ENCODE measurements around the gene ENTREP3.
A peak's percentile ranks its signal among the peaks of the same experiment; 100 is the strongest.

The ENTREP3 gene

GRCh38 chr1:155254714-155255242 is 505 bp downstream of the ENTREP3 start:
- Histone ChIP-seq H3K36me3 (replicated peaks in 1 of 2; ENCODE audit: control insufficient read depth in 2 of 2, insufficient read depth in 2 of 2, low read length in 2 of 2) (peaks cover 4 to 50% of the 10 kb centered on the region in 2 donors), H3K9ac (ENCODE audit: low read depth, low read length, poor library complexity) (peak overlapping the region; percentile 99)

GRCh38 chr1:155254228-155254713 is 1.0 kb downstream of the ENTREP3 start:
- Histone ChIP-seq H3K14ac (ENCODE audit: low read length) (peak overlapping the region; percentile 90), H4K8ac (ENCODE audit: low read depth, low read length) (no peak overlapping the region), H3K9ac (ENCODE audit: low read depth, low read length, poor library complexity) (peak overlapping the region; percentile 99), H2AFZ (ENCODE audit: low read length) (peak overlapping the region; percentile 97), H3K4me1 (ENCODE audit: control insufficient read depth in 2 of 2, insufficient read depth in 1 of 2, low read depth in 1 of 2, low read length in 2 of 2) (peaks cover 24 to 29% of the 10 kb centered on the region in 2 donors), H4K91ac (ENCODE audit: low read depth, low read length, poor library complexity) (peak overlapping the region; percentile 34), H3K79me1 (ENCODE audit: low read depth, low read length) (peaks cover 15% of the 10 kb centered on the region), H2BK120ac (ENCODE audit: low read depth, low read length) (peak overlapping the region; percentile 48), H2BK12ac (ENCODE audit: low read length) (no peak overlapping the region), H3K18ac (ENCODE audit: low read length) (peak overlapping the region; percentile 99), H3K23ac (ENCODE audit: low read depth, low read length, poor library complexity) (peak overlapping the region; percentile 94), H3K4me2 (ENCODE audit: insufficient read depth, low read length, poor library complexity, severe bottlenecking) (peak overlapping the region; percentile 94), H3K36me3 (replicated peaks in 1 of 2; ENCODE audit: control insufficient read depth in 2 of 2, insufficient read depth in 2 of 2, low read length in 2 of 2) (peaks cover 4 to 47% of the 10 kb centered on the region in 2 donors), H3K9me3 (replicated peaks in 1 of 2; ENCODE audit: control insufficient read depth in 2 of 2, insufficient read depth in 1 of 2, low read depth in 1 of 2, low read length in 2 of 2) (no peaks in the 10 kb centered on the region), H3K4me3 (ENCODE audit: low read length in 2 of 2) (peak overlapping the region; percentile 70 to 83), H3K27me3 (ENCODE audit: control insufficient read depth in 3 of 3, insufficient read depth in 3 of 3, low read depth in 1 of 3, low read length in 3 of 3) (no peaks in the 10 kb centered on the region), H3K27ac (replicated peaks; ENCODE audit: low read length) (no peak overlapping the region), H2BK5ac (ENCODE audit: low read length) (peak overlapping the region; percentile 79), H3K4ac (ENCODE audit: low read length) (peak overlapping the region; percentile 57), H2BK15ac (ENCODE audit: low read length) (peak overlapping the region; percentile 23), H2AK5ac (ENCODE audit: low read depth, low read length) (peak overlapping the region; percentile 0)
- DNase-seq (ENCODE audit: low spot score) = no peak
- WGBS, 2 donors (ENCODE audit: extremely low coverage in 2 of 2, insufficient read length in 2 of 2, insufficient replicate concordance in 1 of 2) = no CpG with 5 or more reads among the region's 12 CpGs

More at GRCh38 chr1:155254714-155255242, 505 bp downstream of the ENTREP3 start:
- no CpG with 5 or more reads among the region's 35 CpGs for WGBS, 2 donors (ENCODE audit: extremely low coverage in 2 of 2, insufficient read length in 2 of 2, insufficient replicate concordance in 1 of 2)
- H3K79me1 ChIP-seq (ENCODE audit: low read depth, low read length) = peaks cover 15% of the 10 kb centered on the region
- H2BK120ac ChIP-seq (ENCODE audit: low read depth, low read length) = peak overlapping the region; percentile 48
- peak overlapping the region; percentile 90 for H3K14ac ChIP-seq (ENCODE audit: low read length)
- peak overlapping the region; percentile 0 for H2AK5ac ChIP-seq (ENCODE audit: low read depth, low read length)
- peak overlapping the region; percentile 70 to 83 for H3K4me3 ChIP-seq (ENCODE audit: low read length in 2 of 2)
- peak overlapping the region; percentile 97 for H2AFZ ChIP-seq (ENCODE audit: low read length)
- H3K4ac ChIP-seq (ENCODE audit: low read length) = peak overlapping the region; percentile 26
- peak overlapping the region; percentile 56 for H3K27ac ChIP-seq (replicated peaks; ENCODE audit: low read length)
- DNase-seq (ENCODE audit: low spot score) = no peak
- H3K18ac ChIP-seq (ENCODE audit: low read length) = peak overlapping the region; percentile 99
- no peak overlapping the region for H4K8ac ChIP-seq (ENCODE audit: low read depth, low read length)
- H2BK15ac ChIP-seq (ENCODE audit: low read length) = peak overlapping the region; percentile 23
- H3K27me3 ChIP-seq (ENCODE audit: control insufficient read depth in 3 of 3, insufficient read depth in 3 of 3, low read depth in 1 of 3, low read length in 3 of 3) = no peaks in the 10 kb centered on the region
- peaks cover 24 to 29% of the 10 kb centered on the region in 2 donors for H3K4me1 ChIP-seq (ENCODE audit: control insufficient read depth in 2 of 2, insufficient read depth in 1 of 2, low read depth in 1 of 2, low read length in 2 of 2)
- peak overlapping the region; percentile 79 for H2BK5ac ChIP-seq (ENCODE audit: low read length)
- peak overlapping the region; percentile 57 for H4K91ac ChIP-seq (ENCODE audit: low read depth, low read length, poor library complexity)
- no peak overlapping the region for H2BK12ac ChIP-seq (ENCODE audit: low read length)
- peak overlapping the region; percentile 94 for H3K23ac ChIP-seq (ENCODE audit: low read depth, low read length, poor library complexity)
- H3K4me2 ChIP-seq (ENCODE audit: insufficient read depth, low read length, poor library complexity, severe bottlenecking) = peak overlapping the region; percentile 94
- no peaks in the 10 kb centered on the region for H3K9me3 ChIP-seq (replicated peaks in 1 of 2; ENCODE audit: control insufficient read depth in 2 of 2, insufficient read depth in 1 of 2, low read depth in 1 of 2, low read length in 2 of 2)

GRCh38 chr1:155253797-155254196 is 1.5 kb downstream of the ENTREP3 start:
- Histone ChIP-seq H3K23ac (ENCODE audit: low read depth, low read length, poor library complexity) (peak overlapping the region; percentile 29), H3K27me3 (ENCODE audit: control insufficient read depth in 3 of 3, insufficient read depth in 3 of 3, low read depth in 1 of 3, low read length in 3 of 3) (no peaks in the 10 kb centered on the region), H3K9ac (ENCODE audit: low read depth, low read length, poor library complexity) (peak overlapping the region; percentile 66), H3K27ac (replicated peaks; ENCODE audit: low read length) (no peak overlapping the region), H3K36me3 (replicated peaks in 1 of 2; ENCODE audit: control insufficient read depth in 2 of 2, insufficient read depth in 2 of 2, low read length in 2 of 2) (peaks cover 6 to 50% of the 10 kb centered on the region in 2 donors), H4K91ac (ENCODE audit: low read depth, low read length, poor library complexity) (peak overlapping the region; percentile 34), H3K9me3 (replicated peaks in 1 of 2; ENCODE audit: control insufficient read depth in 2 of 2, insufficient read depth in 1 of 2, low read depth in 1 of 2, low read length in 2 of 2) (no peaks in the 10 kb centered on the region), H2BK12ac (ENCODE audit: low read length) (no peak overlapping the region), H2BK15ac (ENCODE audit: low read length) (peak overlapping the region; percentile 35), H3K4me1 (ENCODE audit: control insufficient read depth in 2 of 2, insufficient read depth in 1 of 2, low read depth in 1 of 2, low read length in 2 of 2) (peaks cover 24 to 29% of the 10 kb centered on the region in 2 donors), H3K4me3 (ENCODE audit: low read length in 2 of 2) (peak overlapping the region in 1 of 2 donors; percentile 70), H3K14ac (ENCODE audit: low read length) (no peak overlapping the region), H2BK120ac (ENCODE audit: low read depth, low read length) (no peak overlapping the region), H2AFZ (ENCODE audit: low read length) (no peak overlapping the region), H2AK5ac (ENCODE audit: low read depth, low read length) (no peak overlapping the region), H3K4ac (ENCODE audit: low read length) (no peak overlapping the region), H3K18ac (ENCODE audit: low read length) (peak overlapping the region; percentile 17), H4K8ac (ENCODE audit: low read depth, low read length) (no peak overlapping the region), H2BK5ac (ENCODE audit: low read length) (peak overlapping the region; percentile 79), H3K79me1 (ENCODE audit: low read depth, low read length) (peaks cover 15% of the 10 kb centered on the region), H3K4me2 (ENCODE audit: insufficient read depth, low read length, poor library complexity, severe bottlenecking) (peak overlapping the region; percentile 94)
- no peak for DNase-seq (ENCODE audit: low spot score)
- WGBS, 2 donors (ENCODE audit: extremely low coverage in 2 of 2, insufficient read length in 2 of 2, insufficient replicate concordance in 1 of 2) = no CpG with 5 or more reads among the region's 5 CpGs

GRCh38 chr1:155253208-155253607 is 2.1 kb downstream of the ENTREP3 start:
- H3K18ac ChIP-seq (ENCODE audit: low read length) = peak overlapping the region; percentile 16
- H3K27me3 ChIP-seq (ENCODE audit: control insufficient read depth in 3 of 3, insufficient read depth in 3 of 3, low read depth in 1 of 3, low read length in 3 of 3) = no peaks in the 10 kb centered on the region
- H4K91ac ChIP-seq (ENCODE audit: low read depth, low read length, poor library complexity) = peak overlapping the region; percentile 39
- no peak for DNase-seq (ENCODE audit: low spot score)
- peak overlapping the region in 1 of 2 donors; percentile 70 for H3K4me3 ChIP-seq (ENCODE audit: low read length in 2 of 2)
- no peak overlapping the region for H2AFZ ChIP-seq (ENCODE audit: low read length)
- H3K9ac ChIP-seq (ENCODE audit: low read depth, low read length, poor library complexity) = peak overlapping the region; percentile 72
- H3K14ac ChIP-seq (ENCODE audit: low read length) = no peak overlapping the region
- no peak overlapping the region for H4K8ac ChIP-seq (ENCODE audit: low read depth, low read length)
- peaks cover 24 to 29% of the 10 kb centered on the region in 2 donors for H3K4me1 ChIP-seq (ENCODE audit: control insufficient read depth in 2 of 2, insufficient read depth in 1 of 2, low read depth in 1 of 2, low read length in 2 of 2)
- H3K79me1 ChIP-seq (ENCODE audit: low read depth, low read length) = peaks cover 15% of the 10 kb centered on the region
- no peak overlapping the region for H2BK120ac ChIP-seq (ENCODE audit: low read depth, low read length)
- H2BK5ac ChIP-seq (ENCODE audit: low read length) = peak overlapping the region; percentile 79
- no CpG with 5 or more reads among the region's 5 CpGs for WGBS, 2 donors (ENCODE audit: extremely low coverage in 2 of 2, insufficient read length in 2 of 2, insufficient replicate concordance in 1 of 2)
- H3K27ac ChIP-seq (replicated peaks; ENCODE audit: low read length) = peak overlapping the region; percentile 10
- no peak overlapping the region for H3K4me2 ChIP-seq (ENCODE audit: insufficient read depth, low read length, poor library complexity, severe bottlenecking)
- no peak overlapping the region for H2BK15ac ChIP-seq (ENCODE audit: low read length)
- no peak overlapping the region for H3K23ac ChIP-seq (ENCODE audit: low read depth, low read length, poor library complexity)
- H2AK5ac ChIP-seq (ENCODE audit: low read depth, low read length) = no peak overlapping the region
- peaks cover 7 to 50% of the 10 kb centered on the region in 2 donors for H3K36me3 ChIP-seq (replicated peaks in 1 of 2; ENCODE audit: control insufficient read depth in 2 of 2, insufficient read depth in 2 of 2, low read length in 2 of 2)
- no peak overlapping the region for H2BK12ac ChIP-seq (ENCODE audit: low read length)
- H3K9me3 ChIP-seq (replicated peaks in 1 of 2; ENCODE audit: control insufficient read depth in 2 of 2, insufficient read depth in 1 of 2, low read depth in 1 of 2, low read length in 2 of 2) = no peaks in the 10 kb centered on the region
- no peak overlapping the region for H3K4ac ChIP-seq (ENCODE audit: low read length)
